HG02981 (cell line): Measurements from ENCODE around the gene ACP4.

Experiments used
- ATAC-seq: cut with Tn5 transposase; IDR thresholded peaks from one replicate; pipeline ENCODE4 v1.9.1; 2021; ENCODE audit warnings: mild to moderate bottlenecking, moderate library complexity; ENCODE audit not compliant: unreplicated experiment

Gene ACP4

DNA sequence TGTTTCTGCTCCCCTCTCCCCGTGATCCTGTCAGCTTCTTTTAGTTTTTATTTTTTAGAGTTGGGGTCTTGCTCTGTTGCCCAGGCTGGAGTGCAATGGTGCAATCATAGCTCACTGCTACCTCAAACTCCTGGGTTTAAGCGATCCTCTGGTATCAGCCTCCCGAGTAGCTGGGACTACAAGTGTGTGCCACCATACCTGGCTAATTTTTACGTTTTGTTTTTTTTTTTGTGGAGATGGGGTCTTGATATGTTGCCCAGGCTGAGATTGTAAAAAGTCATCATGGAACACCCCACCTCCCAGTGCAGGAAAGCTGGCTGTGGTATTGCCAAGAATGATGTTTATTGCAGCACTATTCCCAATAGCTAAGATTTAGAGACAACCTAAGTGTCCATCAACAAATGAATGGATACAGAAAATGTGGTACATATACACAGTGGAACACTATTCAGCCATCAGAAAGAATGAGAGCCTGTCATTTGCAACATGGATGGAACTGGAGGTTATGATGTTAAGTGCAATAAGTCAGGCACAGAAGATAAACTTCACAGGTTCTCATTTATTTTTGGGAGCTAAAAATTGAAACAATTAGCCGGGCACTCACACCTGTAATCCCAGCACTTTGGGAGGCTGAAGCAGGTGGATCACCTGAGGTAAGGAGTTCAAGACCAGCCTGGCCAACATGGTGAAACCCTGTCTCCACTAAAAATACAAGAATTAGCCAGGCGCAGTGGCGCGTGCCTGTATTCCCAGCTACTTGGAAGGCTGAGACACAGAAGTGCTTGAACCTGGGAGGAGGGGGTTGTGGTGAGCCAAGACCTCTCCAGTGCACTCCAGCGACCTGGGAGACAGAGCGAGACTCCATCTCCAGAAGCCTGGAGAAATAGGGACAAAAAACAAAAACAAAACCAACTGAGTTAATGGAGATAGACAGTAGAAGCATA lies 49.8 kb downstream of the ACP4 start:
- no peak for ATAC-seq

DNA sequence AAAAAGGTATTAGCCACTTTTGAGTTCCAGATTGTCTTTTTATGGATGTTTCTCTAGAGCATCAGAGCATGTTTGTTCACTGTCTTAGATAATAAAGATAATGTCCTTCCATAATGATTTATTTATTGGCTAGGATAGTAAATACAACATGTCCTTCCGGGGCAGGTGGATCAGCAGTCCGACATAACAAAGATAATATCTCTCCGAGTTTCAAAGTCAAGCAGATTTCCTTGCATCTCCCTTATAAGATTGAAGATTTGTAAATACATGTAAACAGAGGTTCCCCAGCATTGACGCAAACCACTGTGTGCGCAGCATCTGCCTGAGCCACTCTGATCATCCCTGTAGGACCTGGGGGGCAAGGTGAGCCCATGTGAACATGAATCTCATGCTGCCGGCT lies 51.9 kb downstream of the ACP4 start:
- no peak for ATAC-seq

DNA sequence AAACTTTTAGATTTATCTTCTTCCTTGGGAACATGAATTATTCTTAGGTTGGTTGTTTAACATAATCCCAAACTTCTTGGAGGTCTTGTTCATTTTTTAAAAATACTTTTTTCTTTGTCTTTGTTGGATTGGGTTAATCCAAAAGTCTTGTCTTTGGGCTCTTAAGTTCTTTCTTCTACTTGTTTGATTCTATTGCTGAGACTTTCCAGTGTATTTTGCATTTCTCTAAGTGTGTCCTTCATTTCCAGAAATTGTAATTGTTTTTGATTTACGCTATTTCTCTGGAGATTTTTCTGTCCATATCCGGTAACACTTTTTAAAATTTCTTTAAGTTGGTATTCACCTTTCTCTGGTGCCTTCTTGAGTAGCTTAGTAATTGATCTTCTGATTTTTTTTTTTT lies 53.0 kb downstream of the ACP4 start:
- no peak for ATAC-seq

- no peak for ATAC-seq
Observed at GRCh38 chr19:50843701-50844221, 53.5 kb downstream of the ACP4 start.

DNA sequence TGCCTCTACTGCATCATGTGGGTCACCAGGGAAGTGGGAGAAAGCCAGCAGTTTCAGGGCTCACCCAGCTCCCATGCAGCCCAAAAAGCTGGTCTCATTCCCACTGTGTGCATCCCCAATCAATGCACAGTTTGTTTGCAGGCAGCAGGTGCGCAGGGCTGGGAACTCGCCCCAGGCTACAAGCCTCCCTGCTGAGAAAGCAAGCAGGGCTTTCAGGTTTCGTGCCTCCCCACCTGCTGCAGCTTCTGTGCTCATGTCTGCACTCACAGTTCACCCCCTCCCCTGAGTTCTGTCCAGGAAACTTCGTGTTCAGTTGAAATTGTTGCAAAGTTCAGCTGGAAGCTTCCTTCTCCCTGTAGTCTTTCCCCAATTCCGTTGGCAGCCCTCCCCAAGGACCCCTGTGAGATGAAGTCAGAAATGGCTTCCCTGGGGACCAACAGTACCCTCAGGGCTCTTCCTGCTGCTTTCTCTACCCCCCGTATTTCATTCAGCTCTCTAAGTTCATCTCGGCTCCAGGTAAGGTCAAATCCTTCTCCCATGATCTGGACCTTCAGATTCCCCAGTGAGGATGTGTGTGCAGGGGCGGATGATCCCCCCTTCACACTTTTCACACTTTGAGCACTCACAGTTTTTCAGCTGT lies 54.2 kb downstream of the ACP4 start:
- ATAC-seq: no peak
